WI38 (cell line): ENCODE data around the gene KIF26B.

Experiments used
- H3K4me3 ChIP-seq: 2 replicates; pipeline ENCODE4 v1.5.1; 2011; ENCODE audit warnings: low read depth, mild to moderate bottlenecking, control low read depth, low read length
- TF ChIP-seq, protein P1 (sequence below): IDR thresholded peaks from 2 replicates; pipeline ENCODE4 v1.5.1; 2012; ENCODE audit warnings: low read depth, mild to moderate bottlenecking, control low read depth, low read length

The KIF26B gene

DNA sequence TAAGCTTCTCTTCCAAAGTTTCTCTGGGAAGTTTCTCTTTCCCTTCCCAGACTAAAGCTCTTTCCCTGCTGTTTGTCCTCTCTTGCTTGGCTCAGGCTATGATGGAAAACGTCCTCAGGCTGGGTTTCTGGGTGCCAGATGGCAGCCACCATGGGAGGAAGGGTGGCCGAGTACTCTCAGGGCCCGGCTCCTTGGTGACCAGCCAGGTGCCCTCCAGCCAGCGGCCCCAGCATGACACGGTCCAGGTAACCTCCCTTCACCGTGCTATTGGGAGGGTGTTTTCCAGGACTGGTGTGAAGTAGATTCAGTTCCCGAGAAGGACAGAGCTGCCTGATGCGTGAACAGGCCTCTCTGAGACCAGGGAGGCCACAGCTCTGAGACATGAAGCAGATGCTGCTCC lies 60.3 kb downstream of the KIF26B start:
- H3K4me3 ChIP-seq, result no peak overlapping the region
- TF ChIP-seq, protein P1, sequence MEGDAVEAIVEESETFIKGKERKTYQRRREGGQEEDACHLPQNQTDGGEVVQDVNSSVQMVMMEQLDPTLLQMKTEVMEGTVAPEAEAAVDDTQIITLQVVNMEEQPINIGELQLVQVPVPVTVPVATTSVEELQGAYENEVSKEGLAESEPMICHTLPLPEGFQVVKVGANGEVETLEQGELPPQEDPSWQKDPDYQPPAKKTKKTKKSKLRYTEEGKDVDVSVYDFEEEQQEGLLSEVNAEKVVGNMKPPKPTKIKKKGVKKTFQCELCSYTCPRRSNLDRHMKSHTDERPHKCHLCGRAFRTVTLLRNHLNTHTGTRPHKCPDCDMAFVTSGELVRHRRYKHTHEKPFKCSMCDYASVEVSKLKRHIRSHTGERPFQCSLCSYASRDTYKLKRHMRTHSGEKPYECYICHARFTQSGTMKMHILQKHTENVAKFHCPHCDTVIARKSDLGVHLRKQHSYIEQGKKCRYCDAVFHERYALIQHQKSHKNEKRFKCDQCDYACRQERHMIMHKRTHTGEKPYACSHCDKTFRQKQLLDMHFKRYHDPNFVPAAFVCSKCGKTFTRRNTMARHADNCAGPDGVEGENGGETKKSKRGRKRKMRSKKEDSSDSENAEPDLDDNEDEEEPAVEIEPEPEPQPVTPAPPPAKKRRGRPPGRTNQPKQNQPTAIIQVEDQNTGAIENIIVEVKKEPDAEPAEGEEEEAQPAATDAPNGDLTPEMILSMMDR, result no peak

DNA sequence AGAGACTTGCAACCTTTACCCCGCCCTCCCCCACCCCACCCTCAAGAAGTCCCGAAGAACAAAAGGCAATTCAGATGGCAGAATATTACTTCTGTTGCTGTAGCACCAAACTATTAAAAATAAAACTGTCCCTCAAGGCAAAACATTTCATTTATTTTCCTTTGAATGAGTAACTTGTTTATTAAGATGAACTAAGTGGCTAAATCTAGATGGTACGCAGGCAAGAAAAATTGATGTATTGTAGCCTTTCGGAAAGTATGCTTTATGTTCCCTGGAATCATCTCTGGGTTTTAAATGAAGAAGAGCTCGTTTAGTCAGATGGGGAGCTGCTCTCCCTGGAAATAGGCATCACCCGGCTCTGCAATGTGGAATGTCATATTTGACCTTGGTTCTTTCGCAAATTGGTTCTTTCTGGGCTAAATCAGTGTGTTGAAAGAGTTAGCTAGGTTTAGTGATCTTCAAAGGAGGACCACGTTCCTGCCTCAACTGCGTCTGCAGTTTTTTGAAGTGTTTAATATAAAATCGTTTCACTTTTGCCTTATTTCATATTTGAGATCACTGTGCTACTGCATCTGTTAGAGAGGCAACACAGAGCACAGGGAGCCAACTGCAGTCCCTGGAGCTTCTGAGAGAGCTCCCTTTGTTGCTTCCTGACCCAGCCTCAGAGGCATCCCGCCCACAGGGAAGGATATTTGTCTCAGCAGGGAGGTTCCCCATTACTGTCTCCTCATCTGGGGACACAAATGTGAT lies 61.8 kb downstream of the KIF26B start:
- TF ChIP-seq, protein P1, result no peak

DNA sequence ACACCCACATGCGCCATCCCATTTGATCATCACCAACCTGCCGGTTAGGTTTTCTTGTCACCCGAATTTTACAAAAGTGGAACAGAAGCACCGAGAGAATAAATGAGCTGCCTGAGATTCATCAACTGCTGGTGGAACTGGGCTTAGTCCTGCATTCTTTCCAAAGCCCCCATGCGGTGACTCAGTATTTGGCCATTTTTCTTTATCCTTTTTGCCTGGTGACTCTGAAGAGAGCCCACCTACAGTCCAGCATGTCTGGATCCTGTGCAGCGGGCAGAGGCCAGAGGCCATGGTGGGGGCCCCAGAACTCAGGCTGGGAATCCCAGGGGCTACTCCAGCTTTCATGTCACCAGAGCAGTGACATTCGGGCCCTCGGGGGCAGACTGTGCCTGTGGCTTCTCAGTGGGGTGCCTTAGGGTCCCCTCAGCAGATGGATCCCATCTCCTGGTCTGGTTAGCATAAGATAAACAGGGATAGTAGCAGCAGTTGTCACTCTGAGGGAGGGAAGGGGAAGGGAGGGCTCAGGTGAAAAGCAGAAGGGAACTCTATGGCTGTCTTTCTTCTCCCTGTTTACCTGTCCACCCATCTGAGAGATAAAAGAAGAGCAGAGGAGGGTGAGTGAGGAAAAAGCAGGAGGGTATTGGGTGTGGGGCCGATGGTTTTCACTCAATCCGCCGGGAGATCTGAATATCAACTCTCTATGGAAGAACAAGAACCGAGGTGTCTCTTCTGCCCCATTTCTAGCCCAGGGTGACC lies 63.2 kb downstream of the KIF26B start:
- H3K4me3 ChIP-seq, result no peak overlapping the region
- TF ChIP-seq, protein P1, result no peak

More for the DNA sequence above, 61.8 kb downstream of the KIF26B start:
- H3K4me3 ChIP-seq, result no peak overlapping the region

DNA sequence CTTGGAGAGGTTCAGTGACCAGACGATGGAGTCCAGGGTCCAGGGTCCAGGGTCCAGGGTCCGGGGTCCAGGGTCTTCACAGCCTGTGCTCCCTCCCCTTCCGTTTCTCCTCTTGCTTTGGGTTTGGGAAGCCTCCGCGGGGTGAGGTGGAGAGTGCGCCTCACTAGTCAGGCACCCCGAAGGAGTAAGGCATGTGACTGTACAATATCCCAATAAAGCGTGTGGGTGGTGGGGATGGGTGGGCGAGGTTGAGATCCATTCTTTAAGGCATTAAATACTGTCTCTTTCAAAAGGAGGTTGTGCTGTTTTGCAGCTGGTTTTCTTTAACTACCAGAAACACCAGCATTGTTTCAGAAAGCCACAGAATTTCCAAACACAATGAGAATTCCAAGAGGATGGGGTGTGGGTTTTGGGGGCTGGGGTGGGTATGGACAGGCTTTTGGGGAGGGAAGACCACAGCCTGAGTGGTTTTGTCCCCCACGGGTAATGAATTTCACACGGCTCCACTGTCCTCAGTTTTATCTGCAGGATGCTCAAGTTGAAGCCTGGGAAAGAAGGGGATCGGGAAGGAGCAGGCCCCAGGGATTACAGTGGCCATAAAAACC lies 65.7 kb downstream of the KIF26B start:
- H3K4me3 ChIP-seq, result no peak overlapping the region
- TF ChIP-seq, protein P1, result no peak

DNA sequence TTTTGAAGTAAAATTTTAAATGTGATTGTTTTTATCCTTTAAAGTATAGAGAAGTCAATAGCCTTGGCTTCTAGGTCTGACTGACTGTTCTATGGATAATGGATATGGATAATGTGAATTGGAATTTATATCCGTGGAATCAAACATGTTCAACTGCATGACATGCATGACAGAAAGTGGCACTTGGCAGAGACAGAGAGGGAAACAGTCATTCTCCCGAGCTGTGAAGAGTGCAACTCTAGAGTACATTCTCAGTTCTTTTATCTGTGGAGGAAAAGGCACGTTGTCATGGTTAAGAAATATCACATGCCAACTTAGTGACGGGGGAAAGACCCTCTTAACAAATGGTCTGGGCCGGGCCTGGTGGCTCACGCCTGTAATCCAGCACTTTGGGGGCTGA lies 67.0 kb downstream of the KIF26B start:
- H3K4me3 ChIP-seq, result no peak overlapping the region
- TF ChIP-seq, protein P1, result no peak

DNA sequence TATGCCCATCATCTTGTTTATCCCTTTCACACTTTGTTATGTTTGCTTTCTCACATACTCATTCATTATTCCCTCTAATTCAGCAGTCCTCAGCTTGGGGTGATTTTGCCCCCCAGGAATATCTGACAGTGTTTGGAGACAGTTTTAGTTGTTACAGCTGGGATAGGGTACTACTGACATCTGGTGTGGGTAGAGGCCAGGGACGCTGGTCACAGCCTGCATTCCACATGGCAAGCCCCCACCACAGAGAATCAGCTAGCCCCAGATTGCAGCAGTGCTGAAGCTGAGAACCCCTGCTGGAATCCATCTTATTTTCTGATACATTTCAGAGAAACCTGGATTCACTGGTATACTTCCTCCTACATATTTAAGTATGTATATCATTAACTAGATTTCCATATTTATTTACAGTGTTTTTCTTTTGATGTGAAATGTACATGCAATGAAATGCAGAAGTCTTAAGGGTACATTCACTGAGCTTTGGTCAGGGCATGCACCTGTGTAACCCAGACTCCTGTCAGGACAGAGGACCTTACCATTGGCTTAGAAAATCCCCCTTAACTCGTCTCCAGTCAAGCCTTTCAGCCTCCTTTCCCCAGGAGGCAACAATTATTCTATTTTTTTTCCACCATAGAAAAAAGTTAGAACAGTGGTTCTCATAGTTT lies 68.3 kb downstream of the KIF26B start:
- TF ChIP-seq, protein P1, result no peak
- H3K4me3 ChIP-seq, result no peak overlapping the region
